Liver (tissue), 3 donors: ENCODE results near the gene ANAPC10.

Experiments
- EGR1 ChIP-seq, 2 donors: IDR thresholded peaks; 2 replicates each; pipeline ENCODE4 v1.6.1; 2016 to 2018; ENCODE audit warnings: antibody characterized with exemption in 2 of 2, low read depth in 2 of 2
- FOXA1 ChIP-seq: IDR thresholded peaks from 2 replicates; pipeline ENCODE4 v1.6.1; 2016; ENCODE audit warnings: antibody characterized with exemption
- GABPA ChIP-seq, 2 donors: IDR thresholded peaks in 1 of 2; conservative IDR thresholded peaks in 1 of 2; 2 replicates each; pipeline ENCODE4 v1.6.1; 2016; ENCODE audit warnings: antibody characterized with exemption in 2 of 2, mild to moderate bottlenecking in 1 of 2, moderate library complexity in 1 of 2
- HNF4G ChIP-seq: IDR thresholded peaks from 2 replicates; pipeline ENCODE4 v1.6.1; 2016; ENCODE audit warnings: antibody characterized with exemption
- RAD21 ChIP-seq, 2 donors: IDR thresholded peaks; 2 replicates each; pipeline ENCODE4 v1.6.1; 2016; ENCODE audit warnings: antibody characterized with exemption in 2 of 2, mild to moderate bottlenecking in 2 of 2
- SP1 ChIP-seq: IDR thresholded peaks from 2 replicates; pipeline ENCODE4 v1.6.1; 2018; ENCODE audit warnings: antibody characterized with exemption, mild to moderate bottlenecking
- TAF1 ChIP-seq: conservative IDR thresholded peaks from 2 replicates; pipeline ENCODE4 v1.6.1; 2016; ENCODE audit warnings: antibody characterized with exemption, mild to moderate bottlenecking
- YY1 ChIP-seq: IDR thresholded peaks from 2 replicates; pipeline ENCODE4 v1.6.1; 2016; ENCODE audit warnings: antibody characterized with exemption, mild to moderate bottlenecking
- TF ChIP-seq, protein P1 (sequence below): fragments of 150-350 bp; IDR thresholded peaks from 2 replicates; pipeline ENCODE4 v1.5.1; 2017; ENCODE audit warnings: improper control_type of control experiment, low read depth, low read length; ENCODE audit not compliant: missing input control
- TF ChIP-seq, protein P2 (sequence below): IDR thresholded peaks from 2 replicates; pipeline ENCODE4 v1.6.1; 2016; ENCODE audit warnings: antibody characterized with exemption, mild to moderate bottlenecking
- TF ChIP-seq, protein P3 (sequence below): IDR thresholded peaks from 2 replicates; pipeline ENCODE4 v1.6.1; 2016; ENCODE audit warnings: antibody characterized with exemption
- donor health status: healthy.
- donor health status: healthy.

- TF ChIP-seq, protein P1, sequence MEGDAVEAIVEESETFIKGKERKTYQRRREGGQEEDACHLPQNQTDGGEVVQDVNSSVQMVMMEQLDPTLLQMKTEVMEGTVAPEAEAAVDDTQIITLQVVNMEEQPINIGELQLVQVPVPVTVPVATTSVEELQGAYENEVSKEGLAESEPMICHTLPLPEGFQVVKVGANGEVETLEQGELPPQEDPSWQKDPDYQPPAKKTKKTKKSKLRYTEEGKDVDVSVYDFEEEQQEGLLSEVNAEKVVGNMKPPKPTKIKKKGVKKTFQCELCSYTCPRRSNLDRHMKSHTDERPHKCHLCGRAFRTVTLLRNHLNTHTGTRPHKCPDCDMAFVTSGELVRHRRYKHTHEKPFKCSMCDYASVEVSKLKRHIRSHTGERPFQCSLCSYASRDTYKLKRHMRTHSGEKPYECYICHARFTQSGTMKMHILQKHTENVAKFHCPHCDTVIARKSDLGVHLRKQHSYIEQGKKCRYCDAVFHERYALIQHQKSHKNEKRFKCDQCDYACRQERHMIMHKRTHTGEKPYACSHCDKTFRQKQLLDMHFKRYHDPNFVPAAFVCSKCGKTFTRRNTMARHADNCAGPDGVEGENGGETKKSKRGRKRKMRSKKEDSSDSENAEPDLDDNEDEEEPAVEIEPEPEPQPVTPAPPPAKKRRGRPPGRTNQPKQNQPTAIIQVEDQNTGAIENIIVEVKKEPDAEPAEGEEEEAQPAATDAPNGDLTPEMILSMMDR = no peak
- TF ChIP-seq, protein P2, sequence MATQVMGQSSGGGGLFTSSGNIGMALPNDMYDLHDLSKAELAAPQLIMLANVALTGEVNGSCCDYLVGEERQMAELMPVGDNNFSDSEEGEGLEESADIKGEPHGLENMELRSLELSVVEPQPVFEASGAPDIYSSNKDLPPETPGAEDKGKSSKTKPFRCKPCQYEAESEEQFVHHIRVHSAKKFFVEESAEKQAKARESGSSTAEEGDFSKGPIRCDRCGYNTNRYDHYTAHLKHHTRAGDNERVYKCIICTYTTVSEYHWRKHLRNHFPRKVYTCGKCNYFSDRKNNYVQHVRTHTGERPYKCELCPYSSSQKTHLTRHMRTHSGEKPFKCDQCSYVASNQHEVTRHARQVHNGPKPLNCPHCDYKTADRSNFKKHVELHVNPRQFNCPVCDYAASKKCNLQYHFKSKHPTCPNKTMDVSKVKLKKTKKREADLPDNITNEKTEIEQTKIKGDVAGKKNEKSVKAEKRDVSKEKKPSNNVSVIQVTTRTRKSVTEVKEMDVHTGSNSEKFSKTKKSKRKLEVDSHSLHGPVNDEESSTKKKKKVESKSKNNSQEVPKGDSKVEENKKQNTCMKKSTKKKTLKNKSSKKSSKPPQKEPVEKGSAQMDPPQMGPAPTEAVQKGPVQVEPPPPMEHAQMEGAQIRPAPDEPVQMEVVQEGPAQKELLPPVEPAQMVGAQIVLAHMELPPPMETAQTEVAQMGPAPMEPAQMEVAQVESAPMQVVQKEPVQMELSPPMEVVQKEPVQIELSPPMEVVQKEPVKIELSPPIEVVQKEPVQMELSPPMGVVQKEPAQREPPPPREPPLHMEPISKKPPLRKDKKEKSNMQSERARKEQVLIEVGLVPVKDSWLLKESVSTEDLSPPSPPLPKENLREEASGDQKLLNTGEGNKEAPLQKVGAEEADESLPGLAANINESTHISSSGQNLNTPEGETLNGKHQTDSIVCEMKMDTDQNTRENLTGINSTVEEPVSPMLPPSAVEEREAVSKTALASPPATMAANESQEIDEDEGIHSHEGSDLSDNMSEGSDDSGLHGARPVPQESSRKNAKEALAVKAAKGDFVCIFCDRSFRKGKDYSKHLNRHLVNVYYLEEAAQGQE = no peak
- TF ChIP-seq HNF4G (no peak), SP1 (no peak), TAF1 (no peak), EGR1 (IDR thresholded peaks at IDR 0.05; ENCODE audit: low read depth in 2 of 2) (no peak), RAD21 (IDR thresholded peaks at IDR 0.05) (no peak), FOXA1 (no peak), YY1 (no peak), GABPA (IDR thresholded peaks at IDR 0.05 in 1 of 2, conservative IDR thresholded peaks at IDR 0.05 in 1 of 2) (no peak)
- TF ChIP-seq, protein P3, sequence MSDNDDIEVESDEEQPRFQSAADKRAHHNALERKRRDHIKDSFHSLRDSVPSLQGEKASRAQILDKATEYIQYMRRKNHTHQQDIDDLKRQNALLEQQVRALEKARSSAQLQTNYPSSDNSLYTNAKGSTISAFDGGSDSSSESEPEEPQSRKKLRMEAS = no peak
Measured at GRCh38 chr4:145069361-145069760, 28.6 kb downstream of the ANAPC10 start.
